SKM-1 (cell line): Measurements from ENCODE around the gene EXOSC7.
A peak's percentile ranks its signal among the peaks of the same experiment; 100 is the strongest.
"Not testable (repeated sequence)": the region's sequence is repeated elsewhere in the genome, so short reads cannot be mapped to it uniquely, and the experiment has no call there.

ENCODE experiments used
- DNase-seq: peaks from one replicate; lab custom pipeline; 2025; ENCODE audit not compliant: unreplicated experiment; lab: John Stamatoyannopoulos, UW

The EXOSC7 gene

DNA sequence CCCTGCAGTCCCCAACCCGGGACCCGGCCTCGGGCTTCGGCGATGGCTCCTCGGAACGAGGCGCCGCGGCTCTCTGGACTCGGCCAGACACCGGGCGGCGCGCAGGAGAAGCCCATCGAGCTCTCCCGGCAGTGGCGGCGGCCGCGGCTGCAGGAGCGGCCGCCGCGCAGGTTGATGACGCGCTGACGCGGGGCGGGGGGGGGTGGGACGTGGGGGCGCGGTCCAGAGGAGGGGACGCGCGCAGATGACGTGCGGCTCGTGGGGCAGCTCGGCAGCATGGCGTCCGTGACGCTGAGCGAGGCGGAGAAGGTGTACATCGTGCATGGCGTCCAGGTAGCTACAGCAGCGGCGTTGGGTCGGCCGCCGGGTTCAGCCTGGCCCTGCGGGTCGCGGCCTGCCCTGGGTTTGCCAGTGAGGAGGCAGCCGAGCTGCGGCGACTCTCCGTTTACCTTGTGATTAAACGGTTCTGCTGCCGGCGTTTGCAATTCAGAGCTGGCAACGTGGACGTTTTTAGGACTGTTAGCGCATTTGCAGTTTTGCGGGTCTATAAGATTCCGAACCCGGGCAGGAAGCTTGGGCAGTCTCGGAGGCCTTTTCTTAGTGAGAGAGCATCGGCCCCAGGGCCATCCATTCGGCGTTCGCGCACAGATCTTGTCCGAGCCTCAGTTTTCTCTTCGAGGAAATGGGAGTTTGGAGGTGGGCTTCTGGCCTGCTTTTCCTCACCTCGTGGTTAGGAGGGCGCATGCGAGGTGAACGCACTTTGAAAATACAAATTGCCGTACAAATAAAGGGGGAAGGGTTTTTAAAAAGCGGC lies at the start of gene EXOSC7, which contains the start of gene ZDHHC3:
EXOSC7 (plus strand) TSS at position 243 of the 814 bp plus-strand sequence; CDS start at position 277, 34 bp downstream.
ZDHHC3 (minus strand) TSS at position 173 of the 814 bp plus-strand sequence. CDS start 16,738 bp downstream, outside the sequence.
- DNase-seq: peak; percentile 38

DNA sequence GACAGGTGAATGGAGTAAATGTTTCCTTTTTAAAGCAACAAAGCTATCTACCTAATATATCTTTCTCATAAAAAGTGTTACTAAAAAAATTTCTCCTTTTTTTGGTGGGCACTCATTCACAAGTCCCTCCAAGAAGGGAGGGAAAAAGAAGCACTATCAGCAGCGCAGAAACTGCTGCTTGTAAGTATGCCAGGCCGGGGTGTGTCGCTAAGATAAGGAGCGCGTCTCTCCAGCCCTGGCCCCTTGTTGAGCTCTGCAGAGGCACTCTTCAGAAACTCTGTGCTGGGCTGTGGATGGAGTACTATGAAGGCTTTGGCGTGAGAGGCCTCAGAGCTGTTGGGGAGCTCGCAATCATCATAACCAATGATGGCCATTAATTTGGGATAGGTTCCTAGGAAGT lies 49.1 kb upstream of the EXOSC7 start:
- DNase-seq: no peak

DNA sequence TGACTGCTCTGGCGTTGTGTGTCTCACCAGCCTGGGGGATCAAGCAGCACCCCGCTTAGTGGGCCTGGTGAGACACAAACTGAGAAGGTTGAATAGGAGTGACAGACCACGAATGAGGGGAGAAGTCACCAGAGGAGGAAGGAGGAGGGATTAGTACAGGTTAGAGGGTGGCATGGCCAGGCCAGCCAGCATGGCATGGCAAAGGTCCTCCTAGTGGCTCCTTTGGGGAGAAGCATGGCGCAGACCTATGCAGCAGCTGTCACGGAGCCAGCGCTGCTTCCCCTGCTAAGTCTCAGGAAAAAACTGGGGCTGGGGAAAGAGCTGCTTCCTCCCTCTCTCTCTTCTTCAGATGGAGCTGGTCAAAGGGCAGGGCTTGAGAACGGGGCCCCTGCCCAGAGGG lies 48.7 kb upstream of the EXOSC7 start:
- DNase-seq: no peak

DNA sequence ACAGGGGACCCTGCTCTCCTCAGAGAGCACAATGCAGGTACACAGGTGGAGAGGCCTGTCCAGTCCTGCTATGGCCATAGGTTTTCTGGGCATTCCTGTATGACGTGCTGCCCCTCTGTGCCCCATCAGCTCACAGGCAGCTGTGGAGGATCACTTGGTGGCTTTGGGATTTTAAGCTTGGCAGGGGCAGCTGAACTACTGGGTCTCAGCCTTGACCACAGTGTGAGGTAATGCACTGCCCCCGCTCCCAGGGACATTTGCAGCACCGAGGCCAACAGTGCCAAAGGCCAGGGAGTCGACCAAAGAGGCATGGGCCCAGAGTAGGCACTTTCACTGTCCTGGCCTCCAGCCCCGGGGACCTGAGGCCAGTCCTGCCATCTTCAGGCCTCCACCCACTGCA lies 46.3 kb upstream of the EXOSC7 start:
- no peak for DNase-seq

DNA sequence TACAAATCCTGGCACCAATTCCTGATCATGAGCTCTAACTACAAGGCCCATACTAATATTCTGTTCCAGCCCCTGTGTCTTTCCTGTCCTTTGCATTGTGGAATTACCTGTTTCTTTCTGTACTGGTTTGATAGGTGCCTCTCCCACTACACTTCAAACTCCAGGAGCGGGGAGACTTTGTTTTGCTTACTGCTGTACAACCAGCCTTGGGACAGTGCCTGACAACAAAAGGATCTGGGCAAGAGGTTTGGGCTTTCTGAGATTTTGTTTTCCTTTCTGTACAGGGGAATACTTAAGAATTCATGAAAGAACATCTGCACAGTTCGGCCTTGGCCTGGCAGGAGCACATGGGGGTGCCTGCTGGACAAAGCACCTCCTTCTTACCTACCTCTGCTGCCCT lies 45.1 kb upstream of the EXOSC7 start:
- no peak for DNase-seq

DNA sequence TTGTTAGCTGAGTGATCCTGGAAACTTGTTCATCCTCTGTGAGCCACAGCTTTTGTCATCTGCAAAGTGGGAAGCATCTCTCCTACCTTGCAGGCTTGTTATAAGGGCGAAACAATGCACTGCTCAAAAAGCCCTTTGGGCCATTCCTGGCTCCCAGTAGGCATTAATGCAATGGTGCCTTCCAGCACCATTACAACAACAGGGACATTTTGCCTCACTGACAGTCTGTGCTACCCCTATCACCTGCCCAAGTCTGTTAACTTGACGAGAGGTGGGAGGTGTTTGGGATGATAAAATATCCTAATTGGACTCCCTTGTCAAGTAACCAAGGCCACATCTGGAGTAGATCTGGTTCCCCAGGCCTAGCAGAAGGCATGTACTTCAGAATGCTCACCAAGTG lies 44.3 kb upstream of the EXOSC7 start:
- no peak for DNase-seq

DNA sequence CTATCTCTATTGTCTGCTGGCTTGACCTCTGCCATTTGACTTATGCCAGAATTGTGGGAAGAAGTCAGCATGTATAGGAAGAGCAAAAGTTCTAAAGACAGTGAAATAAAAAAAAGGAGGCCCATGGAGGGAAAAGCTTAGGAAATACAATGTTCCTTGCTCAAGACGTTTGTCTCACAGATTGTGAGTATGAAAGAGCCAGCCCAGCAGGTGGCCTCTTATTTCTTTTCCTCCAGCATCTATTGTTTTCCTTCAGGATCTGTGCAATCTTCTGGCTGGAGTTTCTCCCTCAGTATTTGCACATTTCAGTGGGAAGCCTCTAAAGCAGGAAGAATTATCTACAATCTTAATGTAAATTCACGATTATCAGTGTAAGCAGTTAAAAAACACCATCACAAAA lies 43.8 kb upstream of the EXOSC7 start:
- no peak for DNase-seq

DNA sequence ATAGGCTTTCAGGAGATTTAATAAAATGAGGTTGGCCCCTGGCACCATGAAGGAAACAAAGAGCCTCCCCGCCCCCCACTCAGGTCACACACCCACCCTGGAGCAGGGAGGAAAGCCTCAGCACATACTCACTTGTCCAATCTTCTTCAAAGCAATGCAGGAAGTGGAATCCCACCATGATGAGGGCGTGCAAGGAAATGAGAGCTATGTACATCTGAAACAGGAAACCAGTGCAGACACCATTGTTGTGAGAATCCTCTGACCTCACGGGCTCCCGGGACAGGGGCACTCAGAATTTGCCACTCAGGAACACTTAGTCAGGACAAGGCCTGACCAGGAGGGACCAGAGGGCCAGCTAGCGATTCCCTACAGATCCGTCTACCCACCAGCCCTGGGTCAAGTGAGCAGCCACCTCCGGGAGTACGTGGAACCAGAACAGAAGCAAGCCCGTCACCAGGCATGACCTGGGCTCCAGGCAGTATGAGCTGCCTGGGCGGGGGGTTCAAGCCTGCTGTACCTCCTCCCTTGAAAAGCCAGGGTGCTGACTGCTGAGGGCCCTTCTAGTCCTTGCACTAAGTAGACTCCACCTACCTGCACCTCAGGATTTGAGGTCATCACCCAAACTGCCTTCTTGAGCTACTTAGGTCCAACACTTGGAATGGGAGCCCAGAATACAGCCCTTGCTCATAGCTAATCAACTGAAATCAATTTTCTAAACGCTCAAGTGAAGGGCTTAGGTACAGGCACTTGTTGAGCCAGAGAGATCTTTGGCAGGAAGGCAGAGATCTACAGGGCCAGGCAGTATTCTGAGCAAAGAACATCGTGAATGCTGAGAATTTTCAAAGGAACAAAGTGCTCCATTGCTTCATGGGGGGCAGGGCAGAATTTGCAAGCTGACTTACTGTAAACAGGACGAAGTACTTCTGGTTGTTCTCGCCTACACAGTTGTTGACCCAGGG lies 42.8 kb upstream of the EXOSC7 start:
- DNase-seq: no peak

DNA sequence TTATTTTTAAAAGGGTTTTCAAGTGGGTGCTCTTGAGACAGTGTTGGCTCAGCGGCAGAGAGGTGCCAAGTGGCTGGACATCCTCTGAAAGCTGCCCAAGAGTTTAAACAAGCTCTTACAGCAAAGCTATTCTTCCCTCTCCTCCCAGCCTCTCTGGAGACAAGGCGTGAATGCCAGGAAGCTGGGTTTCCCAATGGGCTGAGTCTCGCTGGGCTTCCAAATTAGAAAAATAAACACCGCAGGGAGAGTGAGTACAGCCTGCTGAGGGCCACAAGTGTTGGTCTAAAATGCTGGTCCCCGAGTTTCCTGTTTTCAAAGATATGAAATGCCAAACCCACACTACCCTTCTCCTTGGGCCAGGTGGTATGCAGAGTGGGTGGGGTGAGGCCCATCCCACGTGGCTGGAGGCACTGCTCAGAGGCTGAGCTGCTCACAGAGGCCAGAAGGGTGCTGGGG lies 36.4 kb upstream of the EXOSC7 start:
- no peak for DNase-seq

DNA sequence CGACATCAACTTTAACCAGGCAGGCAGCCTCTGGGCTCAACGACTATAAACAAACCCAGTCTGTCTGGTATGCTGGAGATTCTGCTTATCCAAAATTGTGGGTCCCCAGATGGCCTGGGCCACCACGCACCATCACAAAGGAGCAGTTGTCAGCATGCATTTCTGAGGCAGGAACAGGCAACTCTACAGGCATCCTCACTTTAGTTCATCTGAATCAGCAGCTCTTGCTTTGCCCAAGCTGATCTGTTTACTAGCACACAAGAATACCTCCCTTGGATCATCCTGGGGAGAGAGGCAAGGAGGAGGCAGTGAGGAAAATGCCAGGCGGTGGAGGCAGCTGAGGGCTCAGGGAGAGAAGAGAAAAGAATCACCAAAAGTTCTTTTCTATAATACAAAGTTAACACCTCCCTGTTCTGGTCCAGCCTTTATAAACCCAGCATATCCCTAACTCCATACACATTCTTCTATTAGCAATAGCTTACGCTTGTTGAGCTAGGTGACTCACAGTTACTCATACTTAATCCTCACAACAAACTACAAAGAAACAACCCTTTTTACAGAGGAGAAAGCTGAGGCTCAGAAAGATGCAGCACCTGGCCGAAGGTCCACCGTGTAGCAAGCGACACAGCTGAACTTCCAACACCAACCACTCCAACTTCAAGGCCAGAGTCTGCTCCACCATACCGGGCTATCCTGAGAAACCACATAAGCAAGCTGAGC lies 33.7 kb upstream of the EXOSC7 start:
- no peak for DNase-seq

DNA sequence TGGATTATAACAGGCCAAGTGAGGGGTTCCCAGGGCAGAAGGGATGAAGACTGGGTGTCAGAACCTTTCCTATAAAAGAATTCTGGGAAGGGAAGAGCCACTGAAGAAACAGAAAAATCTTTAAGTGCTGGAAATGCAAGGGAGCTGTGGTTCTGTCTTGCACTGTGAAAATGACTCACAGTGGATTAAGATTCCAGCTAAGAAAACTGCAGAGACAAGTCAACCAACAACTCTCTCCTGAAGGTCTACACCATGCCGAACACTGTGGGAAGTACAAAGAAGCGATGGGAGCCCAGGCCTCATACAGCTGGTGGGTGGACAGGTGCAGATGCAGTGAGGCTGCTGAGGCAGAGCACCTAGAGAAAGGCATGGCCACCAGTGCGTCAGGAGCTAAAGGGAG lies 27.8 kb upstream of the EXOSC7 start:
- DNase-seq: no peak

DNA sequence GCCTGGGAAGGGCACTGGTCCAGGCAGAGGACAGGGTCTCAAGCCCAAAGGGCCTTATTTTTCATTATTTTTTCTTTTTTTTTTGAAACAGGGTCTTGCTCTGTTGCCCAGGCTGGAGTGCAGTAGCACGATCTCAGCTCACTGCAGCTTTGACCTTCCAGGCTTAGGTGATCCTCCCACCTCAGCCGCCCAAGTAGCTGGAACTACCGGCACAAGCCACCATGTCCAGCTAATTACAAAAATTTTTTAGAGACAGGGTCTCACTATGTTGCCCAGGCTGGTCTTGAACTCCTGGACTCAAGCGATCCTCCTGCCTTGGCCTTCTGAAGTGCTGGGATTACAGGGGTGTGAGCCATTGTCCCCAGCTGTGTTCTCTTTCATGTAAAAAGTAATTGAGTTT lies 26.3 kb upstream of the EXOSC7 start:
- not testable (repeated sequence) for DNase-seq

DNA sequence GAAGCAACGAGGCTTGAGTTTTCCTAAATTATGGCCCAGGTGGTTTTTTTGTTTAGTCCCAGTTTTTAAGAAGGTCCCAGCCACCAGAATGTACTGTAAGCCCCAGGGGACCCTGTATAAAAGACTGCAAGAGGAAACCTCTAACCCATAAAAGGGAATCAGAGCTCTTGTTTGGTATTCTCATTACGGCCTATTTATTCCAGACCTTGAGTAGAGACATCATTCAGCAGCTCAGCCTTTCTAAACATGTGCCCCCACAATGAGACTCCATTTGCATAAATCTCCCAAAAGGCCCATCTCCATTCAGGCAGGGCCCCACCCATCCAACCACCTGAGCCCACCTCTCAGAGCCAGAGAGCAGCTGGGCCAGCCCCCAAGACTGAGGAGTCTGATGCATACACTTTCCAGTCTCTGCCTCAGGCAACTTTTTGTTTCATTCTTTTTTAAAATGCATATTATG lies 25.7 kb upstream of the EXOSC7 start:
- no peak for DNase-seq

DNA sequence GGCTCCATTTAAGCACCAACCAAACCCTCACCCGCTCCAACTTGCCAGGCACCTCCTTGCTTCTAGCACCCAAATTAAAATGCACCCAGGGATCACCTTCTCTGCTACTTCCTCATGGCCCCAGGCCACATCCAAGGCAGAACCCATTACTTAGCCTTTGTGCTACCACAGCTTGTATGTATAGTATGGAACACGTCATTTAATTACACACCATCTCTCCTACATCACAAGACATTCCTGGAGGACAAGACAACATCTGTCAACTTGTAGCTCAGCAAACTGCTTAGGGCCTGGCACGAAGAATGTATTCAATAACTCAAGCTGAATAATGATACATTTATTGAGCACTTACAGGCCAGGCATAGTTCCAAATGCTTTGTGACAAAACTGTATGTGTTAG lies 23.4 kb upstream of the EXOSC7 start:
- no peak for DNase-seq

DNA sequence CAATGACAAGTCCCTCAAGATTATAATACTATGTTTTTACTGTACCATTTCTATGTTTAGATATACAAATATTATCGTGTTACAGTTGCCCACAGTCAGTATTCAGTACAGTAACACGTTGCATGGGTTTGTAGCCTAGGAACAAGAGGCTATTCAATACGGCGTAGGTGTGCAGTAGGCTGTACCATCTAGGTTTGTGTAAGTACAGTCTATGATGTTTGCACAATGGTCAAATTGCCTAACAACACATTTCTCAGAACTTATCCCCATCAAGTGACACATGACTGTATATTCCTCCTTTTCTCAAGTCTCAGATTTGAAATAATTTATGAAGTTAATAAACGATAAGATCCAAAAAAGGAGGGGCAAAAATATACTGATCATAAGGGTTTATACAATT lies 21.7 kb upstream of the EXOSC7 start:
- no peak for DNase-seq

DNA sequence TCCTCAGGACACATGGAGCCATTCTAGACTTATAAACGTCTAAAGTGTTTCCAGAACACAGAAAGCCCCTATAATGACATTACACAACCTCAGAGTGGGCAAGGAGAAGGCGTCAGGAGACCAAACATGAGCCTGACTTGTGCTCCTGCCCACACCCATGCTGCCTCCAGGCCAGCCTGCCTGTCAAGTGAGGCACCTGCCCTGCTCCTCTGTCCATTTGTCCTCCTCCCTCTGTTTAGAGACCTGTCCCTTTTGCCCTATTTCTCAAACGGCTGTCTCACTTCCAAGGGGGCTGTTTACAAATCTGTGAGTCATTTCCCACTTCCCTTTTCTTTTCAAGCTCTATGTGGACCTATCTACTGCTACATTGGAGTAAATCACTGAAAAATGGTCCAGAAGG lies 21.1 kb upstream of the EXOSC7 start:
- peak; percentile 79 for DNase-seq

DNA sequence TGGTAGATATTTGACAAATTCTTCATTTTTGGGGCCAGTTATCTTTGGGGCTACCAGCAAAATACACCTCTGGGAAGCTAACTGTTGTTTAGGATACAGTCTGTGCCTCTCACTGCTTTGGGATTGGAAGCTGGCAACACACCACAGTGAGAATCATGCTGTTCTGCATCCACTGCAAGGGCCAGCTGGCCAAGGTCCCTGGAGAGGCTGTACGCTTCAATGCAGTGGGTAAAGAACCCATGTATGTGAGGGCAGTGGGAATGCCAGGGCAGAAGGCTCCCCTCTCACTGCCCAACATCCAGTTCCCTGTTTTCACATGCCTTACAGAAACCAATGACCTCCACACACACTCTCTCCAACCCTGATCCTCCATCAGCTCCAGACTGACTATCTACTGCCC lies 20.1 kb upstream of the EXOSC7 start:
- no peak for DNase-seq

DNA sequence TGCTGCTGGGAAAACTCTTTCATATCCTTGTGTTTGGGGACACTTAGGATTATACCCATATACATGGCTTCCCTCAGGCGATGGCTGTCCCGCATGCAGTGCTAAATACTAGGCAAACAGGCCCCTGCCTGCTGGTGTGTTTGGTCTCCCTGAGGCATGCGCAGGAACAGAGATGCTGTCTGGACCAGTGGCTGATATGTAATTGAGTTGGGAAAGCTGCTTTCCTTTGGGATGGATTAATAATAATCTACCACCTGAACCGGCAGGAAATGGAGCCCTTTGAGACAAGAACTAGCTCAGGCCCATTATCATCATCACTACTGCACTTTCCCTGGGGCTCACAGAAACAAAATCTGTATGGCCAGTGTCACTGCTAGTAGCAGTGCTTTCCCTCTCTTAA lies 18.1 kb upstream of the EXOSC7 start:
- DNase-seq: no peak

DNA sequence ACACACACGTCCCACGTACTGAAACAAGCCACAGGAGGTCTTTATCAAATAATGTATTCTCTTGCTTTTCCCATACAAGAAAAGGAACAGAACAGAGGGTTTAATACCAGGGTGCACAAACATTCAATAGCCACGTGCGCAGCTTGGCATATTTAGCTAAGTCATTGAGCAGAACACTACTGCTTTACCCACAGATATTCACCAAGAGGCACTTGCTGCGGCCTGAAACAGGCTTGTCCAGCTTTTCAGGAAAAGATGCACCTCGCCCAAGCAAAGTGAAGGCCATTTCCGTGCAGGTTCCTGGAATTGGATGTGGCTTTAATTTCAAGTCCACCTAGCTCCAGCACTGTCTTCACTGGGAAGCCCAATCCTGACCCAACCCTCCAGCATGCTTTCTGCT lies 17.7 kb upstream of the EXOSC7 start:
- DNase-seq: no peak

DNA sequence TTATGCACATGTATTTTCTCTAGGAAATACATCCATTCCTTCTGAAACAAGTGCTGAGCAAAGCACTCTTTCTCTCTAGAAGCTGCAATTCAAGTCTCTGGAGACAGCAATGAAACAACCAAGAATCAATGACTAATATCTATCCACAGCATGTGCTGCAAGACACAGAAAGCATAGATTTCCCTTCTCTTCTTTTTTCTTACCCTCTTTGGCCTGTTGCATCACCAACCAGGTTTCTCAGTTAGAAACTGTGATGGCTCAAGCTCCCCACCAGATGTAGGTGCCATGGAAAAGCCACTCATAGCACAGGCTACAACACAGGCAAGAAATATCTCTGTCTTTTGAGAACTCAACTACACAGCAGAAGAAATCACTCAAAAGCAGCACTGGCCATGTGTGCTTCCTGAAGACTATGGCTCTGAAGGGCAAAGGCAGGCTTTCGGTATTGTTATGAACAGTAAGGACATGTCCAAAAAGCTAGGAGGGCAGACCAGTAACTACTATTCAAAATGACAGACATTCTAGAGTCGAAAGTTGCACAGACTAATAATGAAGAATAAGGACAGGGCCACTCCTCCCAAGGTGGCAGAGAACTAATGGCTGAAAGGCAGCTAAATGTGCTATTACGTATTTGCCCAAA lies 15.5 kb upstream of the EXOSC7 start:
- DNase-seq: no peak

DNA sequence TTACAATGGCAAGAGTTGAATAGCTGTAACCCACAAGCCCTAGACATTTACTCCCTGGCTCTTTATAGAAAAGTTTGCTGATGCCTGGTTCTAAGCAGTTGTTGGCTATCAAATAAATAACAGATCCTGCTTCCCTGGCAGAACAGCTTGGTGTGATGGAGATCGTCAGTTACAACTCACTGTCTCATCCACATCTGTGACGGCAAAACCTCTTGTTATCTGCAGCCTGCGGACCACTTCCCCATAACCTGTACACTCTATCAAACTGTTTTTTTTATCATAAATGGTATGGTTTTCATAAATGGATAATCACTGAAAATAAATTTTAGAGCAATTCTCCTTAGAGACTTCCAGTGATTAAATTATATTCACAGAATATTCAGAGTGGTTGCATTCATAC lies 14.2 kb upstream of the EXOSC7 start:
- no peak for DNase-seq
